Measurements from ENCODE around the gene GREB1. TPM values are rescaled to one million over a fixed set of nuclear protein-coding genes. Genes with fewer than 3 reads are reported as not detected.

GREB1 gene
- total RNA-seq, 1 experiment from 2014 or later = 16.5 TPM

DNA sequence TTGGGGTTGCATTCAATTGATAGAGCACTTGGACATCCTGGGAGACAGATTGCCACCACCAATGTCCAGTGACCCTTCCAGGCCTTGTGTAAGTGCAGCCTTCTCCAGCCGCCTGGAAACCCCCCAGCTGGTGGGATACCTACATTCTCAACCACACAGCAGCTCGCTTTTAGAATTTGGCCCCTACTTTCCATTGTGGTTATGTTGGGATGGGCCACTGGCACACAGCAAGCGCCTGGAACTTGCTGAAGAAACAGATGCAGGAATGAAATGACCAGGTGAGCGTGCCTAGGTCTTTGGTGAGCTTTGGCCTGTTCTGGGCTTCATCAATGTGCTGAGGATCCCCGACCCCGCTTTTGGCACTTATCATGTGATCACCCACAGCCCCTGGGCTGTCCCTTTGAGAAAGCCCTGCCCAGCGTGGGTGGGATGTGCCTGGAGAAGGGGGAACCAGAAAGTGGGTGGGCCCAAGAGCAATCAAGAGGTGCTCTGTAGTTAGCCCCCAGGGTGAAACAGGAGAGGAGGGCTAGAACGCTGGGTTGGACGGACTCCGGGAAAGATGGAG lies 152.1 kb downstream of the GREB1 start:
- H3K9ac ChIP-seq (ENCODE audit: extremely low read depth, insufficient read length, low read length) = no peak overlapping the region
- H3K4me1 ChIP-seq (ENCODE audit: insufficient read depth, low read length) = peaks cover 2% of the 10 kb centered on the region; the same call in 1 of the 2 replicates
- H3K4me3 Mint-ChIP-seq = no peak overlapping the region
- DNase-seq = no peak
- H3K9me3 ChIP-seq (ENCODE audit: control insufficient read depth, low read depth, low read length) = no peaks in the 10 kb centered on the region
- H2AK5ac ChIP-seq (ENCODE audit: insufficient read length, low read length) = no peak overlapping the region
- no peak overlapping the region for H2BK20ac ChIP-seq (ENCODE audit: low read depth, low read length, poor library complexity, severe bottlenecking)
- no peak overlapping the region for H3K4me2 ChIP-seq (ENCODE audit: insufficient read depth, insufficient read length, low read length)
- H4K8ac ChIP-seq (replicated peaks; ENCODE audit: insufficient read length, low read depth, low read length) = no peak overlapping the region
- peaks cover 29 to 33% of the 10 kb centered on the region in 2 experiments for H3K4me1 Mint-ChIP-seq
- no peak overlapping the region for H3K18ac ChIP-seq (ENCODE audit: insufficient read length, low read depth, low read length)
- no peak overlapping the region for H2AFZ ChIP-seq (ENCODE audit: low read length)
- no peak overlapping the region for H3K27ac Mint-ChIP-seq
- H3K4ac ChIP-seq (ENCODE audit: low read depth, low read length) = no peak overlapping the region
- no CpG with 5 or more reads among the region's 10 CpGs for WGBS (ENCODE audit: extremely low coverage, insufficient read length, low lambda C conversion rate)
- no peak overlapping the region for H3K56ac ChIP-seq (ENCODE audit: insufficient read length, low read depth, low read length)
- no peak overlapping the region for H3T11ph ChIP-seq (ENCODE audit: low read length)
- H2BK15ac ChIP-seq (ENCODE audit: low read depth, low read length) = no peak overlapping the region
- no peaks in the 10 kb centered on the region for H3K9me3 Mint-ChIP-seq
- no peaks in the 10 kb centered on the region for H4K20me1 ChIP-seq (ENCODE audit: control insufficient read depth, insufficient read depth, insufficient read length)
- H4K5ac ChIP-seq (ENCODE audit: insufficient read length, low read depth, low read length) = no peak overlapping the region
- no peak overlapping the region for H4K91ac ChIP-seq (ENCODE audit: insufficient read length, low read depth, low read length)
- H3K23ac ChIP-seq (ENCODE audit: insufficient read length, low read depth, low read length) = no peak overlapping the region
- H3K23me2 ChIP-seq (ENCODE audit: insufficient read length, low read depth, low read length, poor library complexity, severe bottlenecking) = no peaks in the 10 kb centered on the region
- no peaks in the 10 kb centered on the region for H3K79me1 ChIP-seq (ENCODE audit: insufficient read depth, low read depth, low read length, poor library complexity, severe bottlenecking)
- H2BK5ac ChIP-seq (ENCODE audit: insufficient read length, low read length) = no peak overlapping the region
- no peak overlapping the region for H2BK12ac ChIP-seq (ENCODE audit: insufficient read length, low read depth, low read length)
- no peak overlapping the region for H3K14ac ChIP-seq (ENCODE audit: insufficient read depth, low read length)
- H2BK120ac ChIP-seq (ENCODE audit: low read depth, low read length, poor library complexity, severe bottlenecking) = no peak overlapping the region
- H3K27ac ChIP-seq (ENCODE audit: insufficient read length, low read depth, low read length) = no peak overlapping the region
- TF ChIP-seq, protein P1, sequence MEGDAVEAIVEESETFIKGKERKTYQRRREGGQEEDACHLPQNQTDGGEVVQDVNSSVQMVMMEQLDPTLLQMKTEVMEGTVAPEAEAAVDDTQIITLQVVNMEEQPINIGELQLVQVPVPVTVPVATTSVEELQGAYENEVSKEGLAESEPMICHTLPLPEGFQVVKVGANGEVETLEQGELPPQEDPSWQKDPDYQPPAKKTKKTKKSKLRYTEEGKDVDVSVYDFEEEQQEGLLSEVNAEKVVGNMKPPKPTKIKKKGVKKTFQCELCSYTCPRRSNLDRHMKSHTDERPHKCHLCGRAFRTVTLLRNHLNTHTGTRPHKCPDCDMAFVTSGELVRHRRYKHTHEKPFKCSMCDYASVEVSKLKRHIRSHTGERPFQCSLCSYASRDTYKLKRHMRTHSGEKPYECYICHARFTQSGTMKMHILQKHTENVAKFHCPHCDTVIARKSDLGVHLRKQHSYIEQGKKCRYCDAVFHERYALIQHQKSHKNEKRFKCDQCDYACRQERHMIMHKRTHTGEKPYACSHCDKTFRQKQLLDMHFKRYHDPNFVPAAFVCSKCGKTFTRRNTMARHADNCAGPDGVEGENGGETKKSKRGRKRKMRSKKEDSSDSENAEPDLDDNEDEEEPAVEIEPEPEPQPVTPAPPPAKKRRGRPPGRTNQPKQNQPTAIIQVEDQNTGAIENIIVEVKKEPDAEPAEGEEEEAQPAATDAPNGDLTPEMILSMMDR (conservative IDR thresholded peaks at IDR 0.05) = no peak
- H3K36me3 Mint-ChIP-seq (ENCODE audit: insufficient read depth in 1 of 3, low read depth in 3 of 3) = no peaks in the 10 kb centered on the region; a peak in 1 of 7 replicates
- no peaks in the 10 kb centered on the region for H3K79me2 ChIP-seq (ENCODE audit: insufficient read depth, low read length)
- H3K27me3 Mint-ChIP-seq (ENCODE audit: low read depth) = peaks cover 18% of the 10 kb centered on the region
- no peaks in the 10 kb centered on the region for H3K27me3 ChIP-seq (ENCODE audit: insufficient read depth, low read length)
